Heart right ventricle (tissue), 16 donors: ENCODE data around the gene CROCC2. TPM values are rescaled to one million over a fixed set of nuclear protein-coding genes. Genes with fewer than 3 reads are reported as not detected.
A peak's percentile ranks its signal among the peaks of the same experiment; 100 is the strongest.

Source experiments
- ATAC-seq, 8 donors: fragments of 200-7000 bp; cut with Tn5 transposase; one replicate each; pipeline ENCODE4 v1.9.1; 2020; ENCODE audit warnings: mild to moderate bottlenecking in 8 of 8, moderate library complexity in 8 of 8, moderate number of reproducible peaks in 1 of 8
- DNase-seq, 2 donors: peaks; one replicate each; pipeline ENCODE4 v3.0.0-alpha.2; 2020
- H3K27ac ChIP-seq, 10 donors: fragments of 200-600 bp; sonication (generic) in 2 of 10; one replicate each; pipeline versions ENCODE4 v1.5.0 to v1.8.0; 2020 to 2022; ENCODE audit warnings: mild to moderate bottlenecking in 3 of 10
- H3K27me3 ChIP-seq, 7 donors: fragments of 200-600 bp; one replicate each; pipeline ENCODE4 v1.8.0; 2021 to 2022; ENCODE audit warnings: mild to moderate bottlenecking in 2 of 7
- H3K36me3 ChIP-seq, 9 donors: fragments of 200-600 bp; sonication (generic) in 1 of 9; one replicate each; pipeline versions ENCODE4 v1.5.0 to v1.8.0; 2020 to 2022; ENCODE audit warnings: mild to moderate bottlenecking in 2 of 9
- H3K4me1 ChIP-seq, 9 donors: fragments of 200-600 bp; sonication (generic) in 1 of 9; one replicate each; pipeline versions ENCODE4 v1.5.0 to v1.8.0; 2020 to 2022; ENCODE audit warnings: mild to moderate bottlenecking in 4 of 9
- H3K4me3 ChIP-seq, 10 donors: fragments of 200-600 bp; sonication (generic) in 2 of 10; one replicate each; pipeline versions ENCODE4 v1.5.0 to v1.8.0; 2020 to 2022; ENCODE audit warnings: mild to moderate bottlenecking in 7 of 10, moderate library complexity in 2 of 10
- H3K9me3 ChIP-seq, 11 donors: fragments of 200-600 bp in 10 of 11; sonication (generic) in 2 of 11; one replicate each; pipeline versions ENCODE4 v1.5.0 to v1.8.0; 2013 to 2022; ENCODE audit warnings: mild to moderate bottlenecking in 2 of 11, control low read depth in 1 of 11, moderate library complexity in 1 of 11
- CTCF ChIP-seq, 9 donors: fragments of 200-600 bp; sonication (generic) in 2 of 9; IDR thresholded peaks; one replicate each; pipeline versions ENCODE4 v1.5.0 to v1.8.0; 2021 to 2022; ENCODE audit warnings: antibody characterized with exemption in 9 of 9, mild to moderate bottlenecking in 5 of 9, moderate library complexity in 1 of 9
- WGBS, 2 donors: extraction: QIAGEN DNeasy Blood & Tissue Kit; methylation state at CpG; one replicate each; pipeline ENCODE4 v1.1.7; 2013; ENCODE audit warnings: inconsistent platforms in 1 of 2; 5-methylcytosine and 5-hydroxymethylcytosine counted together
- intact Hi-C, 10 donors: fragments of 100-400 bp; cut with DNase I; formaldehyde crosslinking; loops; one replicate each; pipeline versions ENCODE4 v1.11.1 to v1.14.2; 2022
- polyA plus RNA-seq, 2 donors: library from polyadenylated mRNA; stranded (reverse); fragments of 200-250 nt; gene quantifications; one replicate each; pipeline ENCODE4 v1.2.3, GENCODE V29; 2013
- total RNA-seq, 10 donors: library from RNA; stranded (reverse); fragmentation: NEBNext Ultra II Directional in 3 of 10; extraction: Animal tissue kit (Norgen Biotek cat#: 25700) in 3 of 10; gene quantifications; one replicate each; pipeline versions ENCODE4 v1.2.1 to v1.2.4, GENCODE V29; 2021 to 2023
- donor health status: Arrhythmogenic right ventricular cardiomyopathy.
- donor health status: ischemic (EF 13 %, LVEDD 7.1; RV severe dilation, severe dysfunction).
- donor health status: healthy with polysubstance abuse.
- donor health status: DM: no; HTN: yes; CAD: no.
- donor health status: DM: no; HTN: no; CAD: no.
- donor health status: ischemic (EF 25% LVEDD 6.9; RV normal size, moderate dysfunction).
- donor health status: ischemic (EF 25% LVEDD 5.7; RV mildly dilated, moderate dysfunction).
- donor health status: healthy.
- donor health status: DM: yes; HTN: yes; CAD: no.
- donor health status: Ischemic cardiomyopathy.
- donor health status: ischemic (EF 35%, LVEDD 5.7; RV mildly dilated, moderate dysfunction).
- donor health status: nonischemic (EF 11% LVEDD 7.7; RV severe dilation, severe dysfunction).
- donor health status: DM: yes; HTN: yes; CAD: no.
- donor health status: PGD.
- donor health status: ischemic (EF 29% LVEDD 5.4; RV normal size, mild dysfunction).
- donor health status: nonischemic (EF 23%, LVEDD 6.1; RV moderate dilation, normal function).

Gene CROCC2
- total and polyA plus RNA-seq, 12 donors: 0.06 TPM; not detected in 11

DNA sequence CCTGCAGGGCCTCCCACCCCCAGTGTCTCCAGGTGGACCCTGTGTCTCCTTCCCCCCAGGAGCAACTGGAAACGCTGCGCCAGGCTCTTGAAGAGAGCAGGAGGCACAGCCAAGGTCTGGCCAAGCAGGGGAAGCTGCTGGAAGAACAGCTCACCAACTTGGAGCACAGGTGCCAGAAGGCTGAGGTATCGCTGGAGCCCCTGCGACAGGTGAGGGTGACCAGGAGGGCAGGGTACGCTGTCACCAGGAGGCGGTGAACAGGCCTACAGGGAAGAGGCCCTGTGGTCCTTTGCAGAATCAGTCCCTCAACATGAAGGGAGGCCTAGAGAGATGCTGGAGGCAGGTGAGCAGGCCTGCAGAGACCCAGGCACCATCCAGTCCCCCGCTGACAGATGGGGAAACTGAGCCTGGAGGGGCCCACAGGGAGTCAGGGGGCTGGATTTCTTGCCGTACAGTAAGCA, 76.7 kb downstream of the CROCC2 start:
- H3K27ac ChIP-seq: no peak overlapping the region
- DNase-seq: peak in 1 of 2 donors; percentile 9
- H3K4me3 ChIP-seq: no peak overlapping the region
- no peak for TF ChIP-seq CTCF (IDR thresholded peaks at IDR 0.05)
- intact Hi-C loops: loop anchor here in 3 of 10 donors (10.0 kb wide), 1 partner anchor 128 kb away; no protein-coding TSS in a partner anchor
- H3K36me3 ChIP-seq: no peaks in the 10 kb centered on the region
- 79 to 85% methylated on average over 8 of the region's 8 CpGs for WGBS, 2 donors
- peaks cover 7 to 14% (median 13%) of the 10 kb centered on the region in 9 donors for H3K4me1 ChIP-seq
- peaks cover 0 to 2% (median 0%) of the 10 kb centered on the region in 11 donors for H3K9me3 ChIP-seq
- no peak for ATAC-seq
- peaks cover 0 to 26% (median 16%) of the 10 kb centered on the region in 7 donors for H3K27me3 ChIP-seq

GRCh38 chr2:240983361-240983995, 77.3 kb downstream of the CROCC2 start:
- ATAC-seq (peak; percentile 44 to 69 (median 58)), DNase-seq (peak in 1 of 2 donors; percentile 37)
- WGBS, 2 donors: 6 to 7% methylated on average over 45 of the region's 45 CpGs
- Histone ChIP-seq H3K27ac (no peak overlapping the region), H3K36me3 (no peaks in the 10 kb centered on the region), H3K4me3 (no peak overlapping the region), H3K4me1 (peaks cover 9 to 20% (median 14%) of the 10 kb centered on the region in 9 donors), H3K27me3 (peaks cover 0 to 26% (median 16%) of the 10 kb centered on the region in 7 donors), H3K9me3 (peaks cover 0 to 8% (median 0%) of the 10 kb centered on the region in 11 donors)
- intact Hi-C loops: loop anchor here in 3 of 10 donors (10.0 kb wide), 1 partner anchor 129 kb away; no protein-coding TSS in a partner anchor
- TF ChIP-seq CTCF (IDR thresholded peaks at IDR 0.05): peak in 8 of 9 donors; percentile 43 to 68 (median 60)

- WGBS, 2 donors: 47 to 49% methylated on average over 18 of the region's 18 CpGs
- Histone ChIP-seq H3K4me3 (no peak overlapping the region), H3K27me3 (peaks cover 0 to 26% (median 16%) of the 10 kb centered on the region in 7 donors), H3K9me3 (peaks cover 0 to 11% (median 0%) of the 10 kb centered on the region in 11 donors), H3K27ac (no peak overlapping the region), H3K36me3 (no peaks in the 10 kb centered on the region), H3K4me1 (peaks cover 9 to 20% (median 14%) of the 10 kb centered on the region in 9 donors)
- intact Hi-C loops: loop anchor here in 3 of 10 donors (10.0 kb wide), 1 partner anchor 129 kb away; no protein-coding TSS in a partner anchor
- ATAC-seq (peak in 1 of 8 donors; percentile 9), DNase-seq (peak in 1 of 2 donors; percentile 9)
- no peak for TF ChIP-seq CTCF (IDR thresholded peaks at IDR 0.05)
These were observed 77.9 kb downstream of the CROCC2 start for GRCh38 chr2:240983996-240984498.

DNA sequence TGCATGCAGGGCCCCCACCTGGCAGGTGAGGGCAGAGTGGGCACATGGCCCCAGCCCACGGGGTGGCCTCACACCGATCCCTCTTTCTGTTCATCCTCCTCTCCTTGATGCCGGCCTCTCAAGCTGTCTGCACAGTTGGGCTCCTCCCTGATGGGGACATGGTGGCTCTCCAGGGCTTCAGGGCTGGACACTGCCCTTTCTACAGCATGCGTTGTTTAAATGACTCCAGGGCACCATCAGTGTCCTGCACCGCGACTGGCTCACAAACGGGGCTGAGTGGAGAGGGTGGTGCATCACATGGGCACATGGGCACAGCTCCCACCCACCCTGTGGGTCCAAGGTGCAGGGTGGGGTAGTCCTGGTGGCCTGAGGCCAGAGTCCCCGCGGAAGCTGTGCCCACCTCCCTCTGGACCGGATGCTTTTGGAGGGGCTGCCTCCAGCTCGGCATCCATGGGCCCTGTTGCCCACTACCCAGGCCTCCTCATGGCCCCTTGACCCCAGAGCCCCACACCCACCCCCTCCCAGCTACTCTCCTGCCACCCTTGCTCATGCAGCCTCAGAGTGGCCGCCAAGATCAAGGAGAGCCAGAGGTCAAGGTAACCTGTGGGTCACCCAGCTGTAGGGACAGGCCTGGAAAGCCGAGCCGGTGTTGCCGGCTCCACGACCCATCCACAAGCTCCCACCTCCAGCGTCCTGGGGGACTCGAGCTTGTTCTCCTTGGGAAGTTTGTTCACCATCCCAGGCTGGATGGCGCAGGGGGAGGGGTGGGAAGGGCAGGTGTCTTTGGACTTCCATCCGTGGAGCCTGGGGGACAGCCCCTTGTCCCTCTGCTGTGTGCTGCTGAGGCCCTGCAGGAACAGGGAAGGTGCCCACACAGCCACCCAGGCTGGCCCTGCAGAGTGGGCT, 80.0 kb downstream of the CROCC2 start:
- 78 to 79% methylated on average over 20 of the region's 20 CpGs for WGBS, 2 donors
- peak in 1 of 2 donors; percentile 10 for DNase-seq
- no peak for TF ChIP-seq CTCF (IDR thresholded peaks at IDR 0.05)
- Histone ChIP-seq H3K36me3 (no peaks in the 10 kb centered on the region), H3K4me3 (no peak overlapping the region), H3K4me1 (peaks cover 10 to 25% (median 16%) of the 10 kb centered on the region in 9 donors), H3K27me3 (peaks cover 0 to 26% (median 16%) of the 10 kb centered on the region in 7 donors), H3K27ac (no peak overlapping the region), H3K9me3 (peaks cover 0 to 11% (median 0%) of the 10 kb centered on the region in 11 donors)
- intact Hi-C loops: loop anchor here in 4 of 10 donors (5.0 to 10.0 kb wide), 2 partner anchors 74 to 131 kb away; no protein-coding TSS in a partner anchor
- no peak for ATAC-seq
